GM19043 (cell line): ENCODE data around the gene ABR.
"Not testable (repeated sequence)": the region's sequence is repeated elsewhere in the genome, so short reads cannot be mapped to it uniquely, and the experiment has no call there.

ENCODE experiments used
- ATAC-seq: cut with Tn5 transposase; IDR thresholded peaks from one replicate; pipeline ENCODE4 v1.9.1; 2021; ENCODE audit warnings: low read depth; ENCODE audit not compliant: unreplicated experiment

The ABR gene

GRCh38 chr17:1123393-1123831 is 56.4 kb downstream of the ABR start:
- ATAC-seq, result no peak

- ATAC-seq, result no peak
These were observed 57.0 kb downstream of the ABR start for GRCh38 chr17:1122533-1123392.

- ATAC-seq, result not testable (repeated sequence)
These were observed 58.4 kb downstream of the ABR start for GRCh38 chr17:1121442-1121817.

- no peak for ATAC-seq
These were observed 59.0 kb downstream of the ABR start for GRCh38 chr17:1120596-1121441.

- ATAC-seq, result no peak
These were observed 59.9 kb downstream of the ABR start for GRCh38 chr17:1119924-1120323.

- ATAC-seq, result no peak
These were observed 63.2 kb downstream of the ABR start for GRCh38 chr17:1116602-1117001.

- ATAC-seq, result no peak
These were observed 66.9 kb downstream of the ABR start for GRCh38 chr17:1112875-1113274.

- no peak for ATAC-seq
These were observed 68.0 kb downstream of the ABR start for GRCh38 chr17:1111599-1112443.

- no peak for ATAC-seq
These were observed 68.8 kb downstream of the ABR start for GRCh38 chr17:1110862-1111598.

GRCh38 chr17:1110541-1110861 is 69.3 kb downstream of the ABR start:
- ATAC-seq, result no peak

- ATAC-seq, result no peak
These were observed 69.9 kb downstream of the ABR start for GRCh38 chr17:1109606-1110540.

- ATAC-seq, result no peak
These were observed 70.8 kb downstream of the ABR start for GRCh38 chr17:1108765-1109605.

- ATAC-seq, result no peak
These were observed 71.4 kb downstream of the ABR start for GRCh38 chr17:1108478-1108764.

- no peak for ATAC-seq
These were observed 71.9 kb downstream of the ABR start for GRCh38 chr17:1107777-1108477.

GRCh38 chr17:1107083-1107776 is 72.6 kb downstream of the ABR start:
- no peak for ATAC-seq

- ATAC-seq, result no peak
These were observed 75.6 kb downstream of the ABR start for GRCh38 chr17:1104222-1104621.

GRCh38 chr17:1100382-1100781 is 79.4 kb downstream of the ABR start:
- no peak for ATAC-seq
